CD4-positive, alpha-beta T cell treated with Interleukin-17A for 1 hour (primary cell): ENCODE measurements around the gene TGFBR3.

ENCODE experiments used
- DNase-seq: peaks from one replicate; pipeline ENCODE4 v3.0.0-alpha.2; 2020

Gene TGFBR3

GRCh38 chr1:91730801-91731732 is 154.9 kb downstream of the TGFBR3 start:
- no peak for DNase-seq

DNA sequence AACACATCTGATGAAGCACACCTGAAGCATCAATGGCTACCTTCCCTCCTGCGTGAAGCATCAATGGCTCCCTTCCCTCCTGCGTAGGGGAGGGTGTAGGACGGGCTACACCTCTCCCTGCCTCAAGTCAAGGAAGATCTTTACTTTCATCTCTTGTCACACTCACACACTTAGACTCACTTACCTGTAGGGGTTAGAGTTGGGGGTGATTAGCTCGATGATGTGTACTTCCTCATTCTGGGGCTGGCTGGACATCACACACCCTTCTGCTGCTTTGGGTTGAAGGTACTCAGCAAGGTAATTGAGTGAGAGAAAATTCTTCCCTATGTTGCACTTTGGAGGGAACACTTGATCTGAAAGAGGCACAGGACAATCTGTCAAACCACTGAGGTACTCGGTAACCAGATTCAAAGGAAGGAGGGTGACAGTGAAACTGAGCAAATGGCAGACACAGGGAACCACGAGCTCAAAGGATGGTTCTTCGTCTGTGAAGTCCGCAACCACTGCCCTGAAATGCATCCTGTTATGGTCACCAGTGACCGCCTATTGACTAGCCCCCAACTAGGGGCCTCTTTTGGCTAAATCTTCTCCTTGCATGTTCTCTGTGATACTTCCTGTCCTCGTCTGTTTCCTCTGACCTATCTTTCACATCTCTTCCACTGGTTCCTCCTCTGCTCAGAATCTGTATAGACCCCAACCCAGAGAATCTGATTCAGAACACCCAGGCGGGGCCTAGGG is 156.2 kb downstream of the TGFBR3 start:
- DNase-seq = peak; percentile 29

GRCh38 chr1:91727763-91728162 is 158.2 kb downstream of the TGFBR3 start:
- no peak for DNase-seq

GRCh38 chr1:91725989-91726721 is 159.8 kb downstream of the TGFBR3 start:
- DNase-seq = no peak

DNA sequence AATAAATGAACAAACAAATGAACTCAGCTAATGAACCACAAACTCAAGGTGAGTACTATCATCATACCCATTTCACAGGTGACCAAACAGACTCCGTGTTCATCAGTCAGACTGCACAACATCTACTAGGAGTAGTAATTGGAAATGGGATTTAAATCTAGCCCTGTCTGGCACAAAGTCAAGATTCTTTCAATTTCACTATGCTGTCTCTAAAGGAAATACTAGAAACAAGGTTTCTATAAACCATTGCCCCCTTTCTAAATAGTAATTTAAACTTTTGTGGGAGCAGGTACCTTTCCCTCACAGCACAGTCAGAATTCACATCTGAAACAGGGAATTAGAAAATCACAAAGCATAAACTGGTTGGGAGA is 160.3 kb downstream of the TGFBR3 start:
- DNase-seq = no peak

- no peak for DNase-seq
Observed at GRCh38 chr1:91724644-91725043, 161.3 kb downstream of the TGFBR3 start.

DNA sequence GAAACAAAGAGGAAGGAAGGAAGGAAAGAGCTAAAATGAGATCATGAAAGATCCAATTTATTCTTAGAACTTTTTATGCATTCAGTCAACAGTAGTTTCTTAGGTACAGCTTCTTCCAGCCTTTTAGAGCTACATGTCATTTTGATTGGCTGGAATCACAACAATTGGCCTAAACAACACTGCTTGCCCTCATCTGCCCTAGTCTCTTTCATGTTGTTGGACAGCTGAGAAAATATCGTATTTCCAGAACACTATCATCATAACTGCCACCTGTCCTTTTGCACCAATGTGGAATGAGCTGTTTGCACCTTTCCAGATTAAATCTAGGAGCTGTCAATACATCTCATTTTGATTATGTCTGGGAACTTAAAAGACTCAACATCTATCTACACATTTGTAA is 161.7 kb downstream of the TGFBR3 start:
- DNase-seq = no peak

DNA sequence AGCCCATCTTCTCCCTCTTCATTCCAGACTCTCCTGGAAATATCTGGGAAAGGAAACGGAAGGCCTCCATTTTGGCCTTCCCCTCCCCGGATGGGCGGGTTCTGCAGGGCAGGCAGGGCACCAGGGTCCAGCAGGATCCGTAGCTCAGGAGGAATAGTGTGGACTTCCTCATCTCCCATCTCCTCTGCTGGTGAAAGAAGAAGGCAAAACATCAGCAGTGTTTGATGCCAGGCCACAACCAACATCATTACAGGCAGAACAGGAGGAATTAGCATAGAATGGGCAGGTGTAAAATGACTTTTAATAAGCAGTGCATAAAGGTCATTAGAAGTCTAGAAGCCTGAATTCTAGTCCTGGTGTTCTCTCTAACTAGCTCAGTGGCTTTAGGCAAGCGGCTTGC is 165.9 kb downstream of the TGFBR3 start:
- DNase-seq = no peak

DNA sequence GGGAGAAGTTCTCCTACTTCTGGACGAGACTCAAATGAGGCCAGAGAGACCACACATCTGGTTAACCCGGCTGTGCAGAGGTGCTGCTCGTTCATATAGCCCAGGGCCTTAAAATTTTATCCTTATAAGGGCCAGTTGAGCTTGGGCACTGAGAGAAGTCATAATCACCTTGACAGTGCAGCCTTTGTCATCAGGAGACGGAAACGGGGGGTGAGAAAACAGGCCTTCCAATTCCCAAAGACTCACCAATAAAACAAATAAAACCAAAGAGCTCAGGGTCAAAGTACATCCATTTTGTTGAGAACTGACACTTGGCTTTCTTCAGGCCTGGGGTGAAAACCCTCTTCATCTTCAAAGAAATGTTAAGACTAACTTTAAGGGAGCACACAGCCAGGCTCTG is 167.1 kb downstream of the TGFBR3 start:
- no peak for DNase-seq

DNA sequence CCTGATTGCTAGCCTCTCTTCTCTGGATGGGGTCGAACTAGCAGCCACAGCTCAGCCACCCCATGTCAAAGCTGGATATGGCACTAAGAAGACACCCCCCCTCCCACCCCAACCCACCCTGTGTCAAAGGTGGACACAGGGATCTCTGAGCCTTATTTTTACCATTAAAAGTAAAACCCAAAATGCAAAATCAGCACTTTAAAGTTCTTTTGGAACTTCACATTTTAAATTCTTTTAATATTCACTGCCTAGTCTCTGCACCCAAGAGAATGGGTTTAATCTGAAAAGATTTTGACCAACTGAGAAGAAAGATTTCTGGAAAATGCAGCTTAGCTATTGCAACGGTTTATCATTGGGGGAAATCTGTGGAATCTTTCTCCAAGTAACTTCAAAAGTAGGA is 167.6 kb downstream of the TGFBR3 start:
- no peak for DNase-seq

GRCh38 chr1:91717839-91718238 is 168.1 kb downstream of the TGFBR3 start:
- DNase-seq = no peak

- DNase-seq = no peak
Observed at GRCh38 chr1:91716339-91716738, 169.6 kb downstream of the TGFBR3 start.

DNA sequence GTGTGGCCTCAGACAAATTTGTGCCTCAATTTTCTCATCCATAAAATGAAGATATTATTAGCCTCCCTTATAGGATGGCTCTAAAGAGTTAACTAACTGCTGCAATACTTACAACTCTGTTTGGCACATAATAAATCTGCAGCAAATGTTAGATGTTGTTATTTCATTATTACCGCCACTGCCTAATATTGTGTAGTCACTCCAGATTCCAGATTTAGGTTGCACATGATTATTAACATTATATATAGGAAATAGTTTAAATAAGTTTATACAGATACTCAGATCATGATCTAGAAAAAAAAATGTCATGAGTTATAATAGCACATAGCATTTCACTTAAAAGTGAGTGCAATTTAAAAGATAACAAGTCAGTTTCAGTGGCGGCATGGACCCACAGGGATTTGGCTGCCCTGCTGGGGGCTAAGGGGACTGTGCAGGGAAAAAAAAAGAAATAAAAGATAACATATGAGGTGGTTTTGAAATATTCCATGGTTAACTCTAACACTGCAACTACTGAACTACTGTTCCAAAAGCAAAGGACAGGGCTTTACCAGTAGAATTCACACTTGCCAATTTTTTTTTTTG is 170.4 kb downstream of the TGFBR3 start:
- DNase-seq = no peak

DNA sequence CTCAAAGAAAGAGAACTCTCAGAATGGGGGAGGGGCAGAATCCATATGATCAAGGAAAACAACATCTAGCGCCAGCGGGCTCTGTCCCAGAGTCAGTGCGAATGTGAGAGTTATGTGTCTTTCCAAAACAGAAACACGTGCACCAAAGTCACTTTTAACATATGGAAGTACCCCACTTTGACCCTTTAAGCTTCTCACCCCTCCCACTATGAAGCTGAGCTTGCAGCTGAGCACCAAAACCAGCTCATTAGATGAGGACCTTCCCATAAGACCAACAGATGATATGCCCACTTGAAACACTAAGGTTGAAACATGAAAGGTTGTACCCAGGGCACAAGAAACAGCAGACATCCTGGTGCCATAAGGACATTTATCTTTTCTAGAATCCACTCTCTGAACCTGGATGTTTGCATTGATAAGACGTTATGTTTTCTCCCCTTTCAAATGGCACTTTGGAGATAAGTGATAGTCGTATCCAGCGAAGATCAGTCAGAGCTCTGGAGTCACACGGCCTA is 171.0 kb downstream of the TGFBR3 start:
- DNase-seq = no peak

DNA sequence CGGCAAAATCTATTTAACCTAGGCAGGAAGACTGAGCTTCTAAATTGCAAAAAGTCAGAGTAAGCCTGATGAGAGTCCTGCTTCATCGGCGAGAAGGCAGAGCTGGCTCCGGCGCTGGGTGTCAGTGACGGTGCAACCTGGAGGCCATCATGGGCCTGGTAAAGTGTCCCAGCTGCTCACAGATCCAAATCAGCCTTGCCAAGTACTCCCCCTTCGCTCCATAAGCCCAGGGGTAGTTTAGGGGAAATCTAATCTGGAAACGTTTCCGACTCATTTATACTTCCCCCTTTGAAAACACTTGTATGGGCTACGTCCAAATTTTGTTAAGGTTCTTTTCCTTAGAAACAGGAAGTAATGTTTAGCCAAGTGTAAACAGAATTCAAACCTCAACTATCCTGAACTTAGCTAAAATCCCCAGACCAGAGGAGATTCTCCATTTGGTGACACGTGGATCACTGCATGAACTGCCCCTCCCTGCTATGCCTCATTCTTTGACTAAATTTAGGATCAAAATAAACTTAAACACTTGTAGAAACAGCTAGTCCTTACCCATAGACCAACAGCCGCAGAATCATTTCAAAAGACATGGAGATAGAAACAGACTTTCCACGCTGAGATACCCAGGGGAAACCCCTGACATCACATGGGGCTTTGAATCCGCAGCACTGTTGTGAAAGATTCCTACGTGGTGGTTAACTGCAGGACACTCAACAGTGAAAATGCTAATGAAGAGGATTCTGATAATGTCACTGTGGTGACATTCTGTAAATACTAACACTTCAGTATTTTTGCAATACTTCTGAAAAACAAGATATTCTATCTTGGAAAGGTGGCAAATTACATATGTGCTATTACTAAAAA is 172.7 kb downstream of the TGFBR3 start:
- peak; percentile 67 for DNase-seq

DNA sequence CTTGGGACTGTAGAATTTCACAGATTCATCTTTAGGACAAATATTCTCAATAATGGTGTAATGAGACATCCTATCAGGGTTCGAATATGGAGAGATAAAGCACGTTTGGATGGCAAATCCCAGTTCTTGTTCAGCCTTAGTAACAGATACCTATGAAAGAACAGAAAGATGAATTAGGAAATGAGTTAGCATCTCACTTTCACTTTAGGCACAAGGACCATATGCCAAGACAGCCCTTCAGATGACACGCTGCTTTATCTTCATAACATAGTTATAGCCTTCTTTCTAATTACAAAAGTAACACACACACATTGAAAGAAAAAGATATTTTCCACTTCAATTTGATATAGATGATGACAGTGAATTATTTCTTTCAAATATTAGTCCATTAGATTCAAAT is 173.6 kb downstream of the TGFBR3 start:
- DNase-seq = no peak

DNA sequence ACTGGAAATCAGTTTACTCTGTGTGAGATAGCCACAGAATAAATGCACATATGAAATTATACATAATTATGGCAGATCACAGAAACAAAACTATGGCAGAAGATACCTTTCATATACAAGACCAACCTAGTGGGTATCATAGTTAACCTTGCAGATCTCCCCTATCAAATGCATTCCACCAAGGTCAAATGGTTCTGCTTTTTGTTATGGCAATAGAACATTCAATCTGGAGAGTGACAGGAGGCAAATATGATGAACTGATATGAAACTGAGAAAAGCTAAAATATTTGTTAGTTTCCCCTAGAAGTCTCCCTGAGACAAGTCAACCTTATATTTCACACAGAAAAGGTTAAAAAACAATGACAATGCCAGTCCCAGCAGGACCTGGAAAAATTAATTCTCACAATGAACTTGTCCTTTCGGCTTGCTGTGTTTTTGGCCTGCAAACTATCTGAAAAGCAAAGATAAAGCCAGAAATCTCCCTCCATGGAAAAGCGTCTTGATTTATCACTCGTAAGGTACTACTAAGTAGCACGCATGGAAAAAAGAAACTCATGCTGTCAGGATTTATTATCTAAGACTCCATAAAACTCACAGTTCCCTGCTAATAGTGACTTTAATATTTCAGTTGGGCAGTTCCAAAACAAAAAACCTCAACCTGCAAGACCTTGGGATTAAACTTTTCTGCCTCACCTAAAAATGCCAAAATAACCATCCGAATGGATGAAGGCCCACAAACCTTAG is 174.3 kb downstream of the TGFBR3 start:
- DNase-seq = no peak

DNA sequence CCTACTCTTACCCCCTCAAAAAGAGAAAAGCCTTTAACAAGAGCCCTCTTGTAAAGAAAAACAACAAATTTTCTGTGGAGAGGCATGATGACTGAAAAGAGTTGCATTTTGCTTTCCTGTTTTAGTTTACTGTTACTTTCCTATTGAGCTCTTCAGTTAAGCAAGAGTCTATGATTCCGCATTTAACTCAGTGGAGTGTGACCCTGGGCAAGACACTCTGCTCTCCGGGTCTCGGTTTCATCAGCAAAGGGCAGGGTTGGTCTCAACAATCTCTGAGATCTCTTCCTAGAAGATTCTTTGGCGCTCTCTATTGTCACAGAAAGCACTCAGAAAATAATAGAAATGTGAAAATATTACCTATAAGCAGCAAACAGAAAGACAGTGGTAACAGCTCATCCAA is 175.7 kb downstream of the TGFBR3 start:
- no peak for DNase-seq

GRCh38 chr1:91708691-91709090 is 177.3 kb downstream of the TGFBR3 start:
- no peak for DNase-seq

- DNase-seq = no peak
Observed at GRCh38 chr1:91707890-91708218, 178.1 kb downstream of the TGFBR3 start.
